Stimulated activated CD8-positive, alpha-beta memory T cell treated with anti-CD3 and anti-CD28 coated beads, Interleukin-12 subunit alpha, Interleukin-12 subunit beta, amount 100 ng/mL, for 24 hours (primary cell): ENCODE data around the gene EN2.

ENCODE experiments used
- DNase-seq: peaks from one replicate; pipeline ENCODE4 v3.0.0-alpha.2; 2020; ENCODE audit errors: extremely low read depth

The EN2 gene

DNA sequence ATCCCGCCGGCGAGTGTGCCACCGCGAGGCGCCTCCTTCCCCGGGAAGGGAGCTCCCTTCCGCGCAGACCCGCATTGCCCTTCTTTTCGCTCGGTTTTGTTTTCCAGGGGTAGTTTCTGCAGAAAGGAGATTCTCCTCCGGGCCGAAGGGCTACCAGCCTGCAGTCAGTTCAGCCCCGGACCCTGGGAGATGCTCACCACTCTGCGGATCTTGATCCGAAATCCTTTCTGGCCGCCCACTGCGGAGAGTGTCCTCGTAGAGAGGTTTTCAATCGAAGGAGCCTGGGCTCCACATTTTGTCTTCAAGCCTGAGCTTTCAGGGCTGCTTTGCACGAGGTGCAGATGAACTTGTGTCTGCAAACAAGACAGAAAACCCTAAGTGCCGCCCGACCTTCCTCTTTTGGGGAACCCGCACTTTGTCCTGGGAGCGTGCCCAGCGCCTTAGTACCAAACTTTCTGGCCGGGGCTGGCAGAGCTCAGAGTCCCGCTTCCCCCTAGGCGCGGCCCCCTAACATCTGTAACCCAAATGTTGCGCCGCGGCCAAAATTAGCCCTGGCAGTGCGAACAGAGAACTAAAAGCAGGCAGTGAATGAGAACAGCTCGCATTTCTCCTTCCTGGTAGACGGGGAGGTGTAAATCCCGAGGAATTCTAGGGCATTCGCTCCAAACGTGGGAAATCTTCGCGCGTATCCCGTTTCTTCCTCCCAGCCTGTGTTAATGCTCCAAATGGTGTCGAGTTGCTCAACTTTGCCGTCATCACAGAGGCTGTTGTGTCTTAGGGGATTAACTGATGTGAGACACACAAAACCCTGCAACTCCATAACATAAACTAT is 6.7 kb upstream of the EN2 start:
- no peak for DNase-seq

DNA sequence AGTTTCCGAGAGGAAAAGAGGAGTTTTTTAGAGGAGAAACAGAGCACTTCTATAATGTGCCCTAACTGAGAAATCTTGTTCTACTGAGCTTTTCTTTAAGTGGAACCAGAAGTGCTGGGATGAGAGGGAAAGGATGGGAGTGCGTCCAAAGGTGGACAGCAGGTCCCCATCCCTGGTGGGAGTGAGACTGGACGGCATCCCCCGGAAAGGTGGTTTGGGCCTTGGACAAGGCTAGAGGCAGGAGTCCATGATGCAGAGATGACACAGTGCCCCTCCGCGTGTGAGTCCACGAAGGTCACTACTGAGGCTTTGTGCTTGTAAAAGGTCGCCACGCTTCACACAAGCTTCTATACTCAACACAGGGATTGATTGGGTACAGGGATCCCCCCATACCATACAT is 6.1 kb upstream of the EN2 start:
- no peak for DNase-seq

GRCh38 chr7:155452505-155453295 is 5.2 kb upstream of the EN2 start:
- DNase-seq, result no peak

GRCh38 chr7:155453296-155454182 is 4.4 kb upstream of the EN2 start:
- DNase-seq, result no peak

GRCh38 chr7:155454183-155455112 is 3.5 kb upstream of the EN2 start:
- DNase-seq, result no peak

DNA sequence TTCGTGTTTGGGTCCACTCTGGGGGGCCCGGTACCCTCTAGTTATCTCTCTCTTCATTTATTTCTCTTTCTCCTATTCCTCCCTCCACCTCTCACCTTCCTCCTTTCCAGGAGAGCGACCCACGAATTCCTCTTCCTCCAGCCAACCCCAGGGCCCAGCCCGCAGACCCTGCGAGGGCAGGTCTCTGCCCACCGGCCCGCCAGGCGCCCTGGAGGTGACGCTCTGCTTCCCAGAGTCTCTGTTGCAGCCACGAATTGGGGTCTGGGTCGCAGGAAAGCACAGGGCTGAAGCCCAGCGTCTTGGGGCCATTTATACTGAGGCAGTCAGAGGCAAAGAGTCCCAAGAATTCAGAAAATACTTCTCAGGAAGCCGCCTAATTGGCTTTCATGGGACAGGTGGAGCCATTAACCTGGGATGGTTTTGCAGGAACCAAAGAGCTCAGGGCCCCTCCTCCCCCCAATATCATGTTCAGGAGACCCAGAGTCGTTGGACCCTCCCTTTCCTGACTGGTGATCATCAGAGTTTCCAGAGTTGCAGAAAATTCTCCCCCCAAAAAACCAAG is 2.7 kb upstream of the EN2 start:
- DNase-seq, result no peak

DNA sequence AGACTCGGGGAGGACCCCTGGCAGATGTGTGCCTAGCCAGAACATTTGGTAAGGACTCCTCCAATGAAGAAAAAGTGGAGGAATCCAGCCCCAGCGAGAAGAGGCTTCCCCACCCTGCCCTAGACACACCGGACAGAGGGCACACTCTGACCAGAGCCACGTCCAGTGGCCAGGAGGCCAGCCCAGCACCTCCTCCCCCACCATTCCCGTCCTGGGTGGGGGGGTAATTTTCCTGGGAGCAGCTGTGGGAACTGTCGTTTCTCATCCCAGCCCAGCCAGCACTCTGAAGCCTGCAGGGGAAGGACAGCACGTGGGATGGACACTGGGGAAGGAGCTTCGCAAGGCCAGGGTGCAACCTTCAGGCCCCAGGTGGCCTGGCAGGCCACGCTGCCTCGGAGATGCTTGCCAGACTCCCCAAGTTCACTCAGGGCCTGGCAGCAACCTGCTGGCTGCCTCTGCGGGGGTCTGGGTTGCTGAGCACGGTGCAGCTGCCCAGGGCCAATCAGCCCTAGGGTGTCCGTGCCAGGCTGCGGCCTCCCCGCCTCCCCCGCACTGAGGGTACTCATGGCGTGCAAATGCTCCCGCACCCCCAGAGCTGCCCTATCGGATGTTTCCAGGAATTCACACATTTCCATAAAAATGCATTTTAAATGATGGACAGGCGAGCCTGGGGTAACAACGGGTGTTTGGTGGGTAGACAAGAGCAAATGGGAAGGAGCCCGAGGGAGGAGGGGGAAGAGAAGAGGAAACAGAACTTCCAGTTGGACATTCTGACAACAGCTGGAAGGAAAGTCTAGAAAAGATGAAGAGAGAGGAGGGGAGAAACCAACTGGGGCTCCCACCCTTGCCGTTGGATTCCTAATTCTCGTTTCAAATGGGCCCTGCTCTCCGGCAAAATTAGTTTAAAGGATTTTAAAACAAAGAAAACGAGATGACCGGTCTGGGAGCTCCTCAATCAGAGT is 1.9 kb upstream of the EN2 start:
- DNase-seq, result no peak

DNA sequence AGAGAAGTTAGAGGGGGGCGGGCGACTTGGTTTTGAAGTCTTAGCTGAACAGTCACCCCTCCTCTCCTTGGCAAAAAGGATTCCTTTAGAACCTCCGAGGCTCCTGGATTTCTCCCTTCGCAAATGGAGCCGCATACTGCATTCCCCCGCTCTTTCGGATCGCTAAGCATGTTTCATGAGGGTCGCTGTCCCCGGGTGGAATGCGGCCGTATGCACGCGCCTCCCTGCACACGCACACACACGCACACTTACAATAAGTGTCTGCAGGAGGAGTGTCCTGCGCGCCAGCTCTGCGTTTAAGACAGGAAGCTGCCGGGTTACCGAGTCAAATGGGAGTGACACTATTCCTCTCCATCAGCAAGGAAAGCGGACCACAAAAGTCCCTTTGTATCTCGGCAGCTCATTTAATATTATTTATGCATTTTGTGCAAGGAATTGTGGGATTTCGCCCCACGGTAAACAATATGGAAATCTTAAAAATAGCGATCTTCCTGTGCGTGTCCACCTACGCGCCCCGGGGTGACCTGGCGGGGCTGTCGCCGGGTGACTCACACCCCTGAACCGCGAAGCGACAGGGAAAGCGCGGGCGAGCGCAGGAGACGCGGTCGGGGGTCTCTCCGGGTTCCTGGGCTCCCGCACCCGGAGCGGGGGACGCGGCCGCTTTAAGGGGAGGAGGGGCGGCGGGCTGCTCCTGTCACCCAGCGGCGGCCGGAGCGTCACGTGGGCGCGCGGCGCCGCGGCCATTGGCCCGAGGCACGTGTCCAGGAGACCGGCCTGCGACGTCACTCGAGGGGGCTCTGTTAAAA is 988 bp upstream of the EN2 start:
- DNase-seq, result no peak

DNA sequence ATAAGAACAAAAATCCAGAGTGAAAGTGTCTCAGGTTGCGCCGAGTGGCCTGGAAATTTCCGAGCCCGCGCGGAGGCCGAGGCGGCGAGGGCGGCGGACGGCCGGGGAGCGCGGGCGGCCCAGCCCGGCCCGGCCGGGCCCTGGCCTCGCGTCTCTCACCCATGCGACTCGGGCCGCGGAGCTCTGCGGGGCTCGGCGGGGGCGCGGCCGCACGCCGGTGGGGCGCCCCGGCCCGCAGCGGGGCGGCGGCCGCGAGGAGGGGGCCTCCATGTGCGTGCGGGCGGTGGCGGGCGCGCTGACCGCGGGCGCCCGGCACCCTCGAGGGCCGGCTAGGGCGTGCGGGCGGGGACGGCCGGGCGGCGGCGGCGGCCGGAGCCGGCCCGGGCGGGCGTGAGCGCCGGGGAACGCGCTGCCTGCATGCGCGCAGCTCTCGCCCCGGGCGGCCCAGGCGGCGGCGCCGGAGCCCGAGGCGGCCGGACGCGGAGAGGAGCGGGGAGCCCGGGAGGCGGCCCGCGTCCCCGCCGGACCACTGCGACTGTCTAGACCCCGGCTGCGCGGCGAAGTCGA is 302 bp upstream of the EN2 start:
- DNase-seq, result no peak

DNA sequence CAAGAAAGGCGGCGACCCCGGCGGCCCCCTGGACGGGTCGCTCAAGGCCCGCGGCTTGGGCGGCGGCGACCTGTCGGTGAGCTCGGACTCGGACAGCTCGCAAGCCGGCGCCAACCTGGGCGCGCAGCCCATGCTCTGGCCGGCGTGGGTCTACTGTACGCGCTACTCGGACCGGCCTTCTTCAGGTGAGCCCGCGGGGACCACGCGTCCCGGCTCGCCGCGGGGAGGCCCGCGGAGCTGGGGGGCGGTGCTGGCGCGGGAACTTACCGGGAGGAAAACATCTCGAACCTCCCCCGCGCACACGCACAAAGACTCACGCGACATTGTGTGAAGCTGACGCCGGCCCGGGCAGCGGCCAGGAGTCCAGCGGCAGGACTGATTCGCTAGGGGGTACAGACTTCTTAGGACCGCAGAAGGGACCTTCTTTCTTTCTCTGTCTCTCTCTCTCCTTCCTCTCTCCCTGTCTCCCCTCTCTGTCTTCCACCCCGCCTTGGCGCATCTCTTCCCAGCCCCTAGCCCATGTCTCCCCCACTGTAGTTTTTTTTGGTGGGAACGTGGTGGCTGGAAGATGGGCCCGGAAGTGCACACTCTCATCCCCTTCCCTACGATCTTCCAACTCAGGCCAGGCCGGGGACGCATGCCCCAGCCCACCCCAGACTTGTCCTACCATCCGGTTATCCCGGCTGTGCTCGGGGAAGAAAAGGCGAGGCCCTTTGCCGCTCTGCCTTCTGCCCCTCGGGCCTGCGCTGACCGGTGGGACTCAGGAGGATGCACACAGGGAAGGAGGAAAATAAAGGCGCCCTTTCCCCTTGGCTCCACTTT is 1.2 kb downstream of the EN2 start:
- no peak for DNase-seq

- DNase-seq, result no peak
Observed at GRCh38 chr7:155459700-155460461, 2.0 kb downstream of the EN2 start.

DNA sequence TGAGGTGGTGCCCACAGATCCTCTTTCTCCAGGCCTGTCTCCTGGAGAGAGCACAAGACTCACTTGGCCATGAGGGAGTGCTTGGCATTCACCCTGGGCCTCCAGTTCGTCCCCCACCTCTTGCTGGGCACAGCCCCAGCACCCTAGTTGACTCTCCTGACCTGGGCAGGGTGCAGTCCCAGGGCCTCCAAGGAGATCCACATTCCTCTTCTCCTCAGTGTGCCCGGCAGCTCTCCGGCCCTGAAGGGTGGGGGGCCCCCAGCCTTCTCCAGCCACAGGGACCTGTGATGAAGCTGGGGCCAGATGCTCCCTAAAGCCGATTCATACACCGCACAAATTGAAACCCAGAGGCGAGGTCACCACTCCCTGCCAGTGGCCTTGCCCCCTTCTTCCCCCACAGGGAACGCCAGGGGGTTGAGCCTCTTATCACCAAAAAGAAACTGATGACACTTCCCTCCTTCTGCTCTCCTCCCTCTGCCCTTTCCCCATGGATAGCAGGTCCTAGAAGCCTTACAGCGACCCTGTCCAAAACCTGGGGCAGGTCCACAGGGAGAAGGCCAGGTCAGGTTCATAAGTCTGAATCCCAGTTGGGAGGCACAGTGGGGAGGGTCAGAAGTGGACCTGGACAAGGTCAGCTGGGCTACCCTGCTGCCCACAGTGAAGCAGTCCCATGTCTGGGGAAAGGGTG is 3.1 kb downstream of the EN2 start:
- DNase-seq, result no peak

- DNase-seq, result no peak
Observed at GRCh38 chr7:155461631-155462030, 3.7 kb downstream of the EN2 start.

DNA sequence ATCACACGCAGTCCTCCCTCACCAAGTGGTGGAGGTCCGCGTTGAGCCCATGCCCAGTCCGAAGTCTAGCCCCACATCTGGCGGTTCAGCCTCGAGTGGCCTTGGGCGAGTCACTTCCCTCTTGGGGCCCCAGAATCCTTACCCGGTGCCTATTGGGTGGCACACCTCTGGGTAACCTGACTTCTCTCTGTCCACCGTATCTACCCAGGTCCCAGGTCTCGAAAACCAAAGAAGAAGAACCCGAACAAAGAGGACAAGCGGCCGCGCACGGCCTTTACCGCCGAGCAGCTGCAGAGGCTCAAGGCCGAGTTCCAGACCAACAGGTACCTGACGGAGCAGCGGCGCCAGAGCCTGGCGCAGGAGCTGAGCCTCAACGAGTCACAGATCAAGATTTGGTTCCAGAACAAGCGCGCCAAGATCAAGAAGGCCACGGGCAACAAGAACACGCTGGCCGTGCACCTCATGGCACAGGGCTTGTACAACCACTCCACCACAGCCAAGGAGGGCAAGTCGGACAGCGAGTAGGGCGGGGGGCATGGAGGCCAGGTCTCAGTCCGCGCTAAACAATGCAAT is 4.3 kb downstream of the EN2 start:
- DNase-seq, result no peak

- no peak for DNase-seq
Observed at GRCh38 chr7:155463114-155463811, 5.3 kb downstream of the EN2 start.
